Activated T-cell treated with anti-CD3 and anti-CD28 coated beads, Interleukin-2, amount 50 U/mL, for 72 hours (primary cell): ENCODE measurements around the gene FRMD8. TPM values are rescaled to one million over a fixed set of nuclear protein-coding genes. Genes with fewer than 3 reads are reported as not detected.

Experiments
- ATAC-seq, 2 donors: fragments of 150-1000 bp; cut with Tn5 transposase; replicated peaks in 1 of 2; 2 replicates each; pipeline ENCODE4 v1.10.0; 2021; ENCODE audit warnings: moderate library complexity in 2 of 2, mild to moderate bottlenecking in 1 of 2
- DNase-seq, 2 donors: peaks; one replicate each; pipeline ENCODE4 v3.0.0; 2021 to 2022; ENCODE audit warnings: mixed read lengths in 1 of 2
- H3K27ac Mint-ChIP-seq: one replicate; pipeline ENCODE4 v1.8.0; 2022; ENCODE audit warnings: mild to moderate bottlenecking, moderate library complexity, mixed read lengths
- H3K27me3 Mint-ChIP-seq: one replicate; pipeline ENCODE4 v1.8.0; 2022; ENCODE audit warnings: low read depth, mixed read lengths
- H3K36me3 Mint-ChIP-seq, 2 donors: one replicate each; pipeline ENCODE4 v1.8.0; 2022; ENCODE audit warnings: mixed read lengths in 2 of 2, mild to moderate bottlenecking in 1 of 2; ENCODE audit not compliant: insufficient read depth in 2 of 2
- H3K4me1 Mint-ChIP-seq: one replicate; pipeline ENCODE4 v1.8.0; 2022; ENCODE audit warnings: low read depth, mixed read lengths
- H3K4me3 Mint-ChIP-seq, 2 donors: one replicate each; pipeline ENCODE4 v1.8.0; 2022; ENCODE audit warnings: mild to moderate bottlenecking in 2 of 2, mixed read lengths in 2 of 2, moderate library complexity in 2 of 2
- H3K9me3 Mint-ChIP-seq, 2 donors: one replicate each; pipeline ENCODE4 v1.8.0; 2022; ENCODE audit warnings: mixed read lengths in 2 of 2
- total RNA-seq, 2 donors: library from RNA; stranded (reverse); gene quantifications; one replicate each; pipeline ENCODE4 v1.2.3, GENCODE V29; 2022

FRMD8 gene, protein sequence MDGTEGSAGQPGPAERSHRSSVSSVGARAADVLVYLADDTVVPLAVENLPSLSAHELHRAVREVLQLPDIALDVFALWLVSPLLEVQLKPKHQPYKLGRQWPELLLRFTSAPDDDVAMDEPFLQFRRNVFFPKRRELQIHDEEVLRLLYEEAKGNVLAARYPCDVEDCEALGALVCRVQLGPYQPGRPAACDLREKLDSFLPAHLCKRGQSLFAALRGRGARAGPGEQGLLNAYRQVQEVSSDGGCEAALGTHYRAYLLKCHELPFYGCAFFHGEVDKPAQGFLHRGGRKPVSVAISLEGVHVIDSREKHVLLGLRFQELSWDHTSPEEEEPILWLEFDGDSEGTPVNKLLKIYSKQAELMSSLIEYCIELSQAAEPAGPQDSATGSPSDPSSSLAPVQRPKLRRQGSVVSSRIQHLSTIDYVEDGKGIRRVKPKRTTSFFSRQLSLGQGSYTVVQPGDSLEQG
- 10 to 100 TPM; 43.5 to 47.2 TPM for total RNA-seq

DNA sequence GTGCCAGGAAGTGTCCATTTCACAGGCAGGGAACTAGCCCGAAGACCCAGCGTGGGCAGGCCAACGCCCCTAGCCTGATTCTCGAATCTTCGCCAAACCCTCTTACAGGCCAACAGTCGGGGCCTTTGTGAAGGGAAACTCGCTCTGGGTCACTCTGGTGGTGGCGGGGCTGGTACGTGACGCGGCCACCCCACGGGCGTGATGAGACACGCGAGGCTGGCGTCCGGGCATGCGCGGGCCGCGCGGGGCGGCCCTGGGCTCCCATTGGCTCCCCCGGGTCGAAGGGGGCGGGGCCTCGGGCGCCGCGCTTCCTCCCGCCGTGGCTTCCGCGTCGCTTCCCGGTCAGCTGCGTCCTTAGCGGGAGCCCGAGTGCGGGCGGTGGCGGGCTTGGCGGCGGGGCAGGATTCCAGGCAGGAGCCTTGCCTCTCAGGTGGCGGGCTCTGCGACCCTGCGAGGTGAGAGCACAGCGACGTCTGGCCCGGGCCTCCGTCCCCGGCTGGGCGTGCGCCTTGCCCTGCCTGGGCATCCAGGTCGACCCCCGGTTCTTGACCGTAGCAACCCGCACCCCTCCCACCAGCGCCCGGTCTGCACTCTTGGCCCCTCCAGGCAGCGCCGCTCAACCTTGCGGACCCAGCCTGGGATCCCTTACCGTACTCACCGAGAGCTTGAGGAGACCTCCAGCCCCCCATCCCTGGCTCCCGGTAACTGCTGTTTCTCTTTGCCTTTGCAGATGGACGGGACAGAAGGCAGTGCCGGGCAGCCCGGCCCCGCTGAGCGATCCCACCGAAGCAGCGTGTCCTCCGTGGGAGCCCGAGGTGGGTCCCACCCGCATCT lies at the start of gene FRMD8:
Gene FRMD8 (plus strand): TSS at position 331 of the 834 bp plus-strand sequence. CDS start 400 bp downstream, at position 731.
- peak within 1 kb of the TSS; percentile 85 for H3K27ac Mint-ChIP-seq

DNA sequence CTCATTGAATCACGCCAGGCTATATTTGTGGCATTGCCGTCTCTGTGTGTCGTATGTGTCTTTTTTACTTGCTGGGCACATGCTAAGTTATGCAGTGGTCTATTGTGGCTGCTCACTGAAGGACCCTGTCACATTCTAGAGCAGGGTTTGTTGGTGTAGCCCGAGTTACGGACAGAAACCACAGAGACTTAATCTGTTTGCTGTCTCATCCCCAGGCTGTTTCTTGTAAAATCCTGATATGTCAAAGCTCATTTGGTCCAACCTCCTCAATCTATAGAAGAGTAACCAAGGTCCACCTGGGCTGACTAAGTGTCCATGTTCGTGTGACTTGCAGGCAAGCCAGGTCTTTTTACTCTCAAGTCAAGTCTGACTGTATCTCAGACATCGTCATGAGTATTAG lies 47.8 kb upstream of the FRMD8 start:
- Mint-ChIP-seq H3K27me3 (no peaks in the 10 kb centered on the region), H3K9me3 (no peaks in the 10 kb centered on the region), H3K27ac (peak overlapping the region; percentile 27), H3K36me3 (peaks cover 14 to 18% of the 10 kb centered on the region in 2 donors), H3K4me1 (peaks cover 46% of the 10 kb centered on the region), H3K4me3 (no peak overlapping the region)
- ATAC-seq = no peak
- DNase-seq = no peak

More for the DNA sequence above, at the start of gene FRMD8:
- H3K27me3 Mint-ChIP-seq = no peaks in the 10 kb centered on the region
- peaks cover 76% of the 10 kb centered on the region for H3K4me1 Mint-ChIP-seq
- peak; percentile 44 to 58 for ATAC-seq
- H3K9me3 Mint-ChIP-seq = no peaks in the 10 kb centered on the region
- peaks cover 0 to 4% of the 10 kb centered on the region in 2 donors for H3K36me3 Mint-ChIP-seq
- DNase-seq = peak; percentile 88 to 97
- H3K4me3 Mint-ChIP-seq = peak within 1 kb of the TSS; percentile 84 to 97

DNA sequence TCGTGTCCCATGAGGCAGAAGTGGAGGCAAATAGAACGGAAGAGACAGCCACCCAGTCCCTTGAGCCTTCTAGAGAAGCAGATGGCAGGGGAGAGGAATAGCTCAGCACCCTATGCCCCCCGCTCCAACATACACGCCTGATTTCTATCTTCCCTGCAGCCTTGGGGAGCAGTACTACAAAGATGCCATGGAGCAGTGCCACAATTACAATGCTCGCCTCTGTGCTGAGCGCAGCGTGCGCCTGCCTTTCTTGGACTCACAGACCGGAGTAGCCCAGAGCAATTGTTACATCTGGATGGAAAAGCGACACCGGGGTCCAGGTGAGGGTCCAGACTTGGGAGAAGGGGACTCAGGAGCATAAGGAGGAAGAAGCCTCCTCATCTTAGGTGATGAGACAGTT lies 46.2 kb upstream of the FRMD8 start:
- DNase-seq (no peak), ATAC-seq (no peak)
- Mint-ChIP-seq H3K4me1 (peaks cover 37% of the 10 kb centered on the region), H3K27me3 (no peaks in the 10 kb centered on the region), H3K27ac (peak overlapping the region; percentile 89), H3K36me3 (peaks cover 14 to 20% of the 10 kb centered on the region in 2 donors), H3K9me3 (no peaks in the 10 kb centered on the region), H3K4me3 (no peak overlapping the region)

GRCh38 chr11:65341856-65342255 lies 44.6 kb upstream of the FRMD8 start:
- Mint-ChIP-seq H3K36me3 (peaks cover 20 to 25% of the 10 kb centered on the region in 2 donors), H3K27me3 (no peaks in the 10 kb centered on the region), H3K27ac (no peak overlapping the region), H3K4me3 (no peak overlapping the region), H3K4me1 (peaks cover 23% of the 10 kb centered on the region), H3K9me3 (no peaks in the 10 kb centered on the region)
- ATAC-seq (no peak), DNase-seq (no peak)

DNA sequence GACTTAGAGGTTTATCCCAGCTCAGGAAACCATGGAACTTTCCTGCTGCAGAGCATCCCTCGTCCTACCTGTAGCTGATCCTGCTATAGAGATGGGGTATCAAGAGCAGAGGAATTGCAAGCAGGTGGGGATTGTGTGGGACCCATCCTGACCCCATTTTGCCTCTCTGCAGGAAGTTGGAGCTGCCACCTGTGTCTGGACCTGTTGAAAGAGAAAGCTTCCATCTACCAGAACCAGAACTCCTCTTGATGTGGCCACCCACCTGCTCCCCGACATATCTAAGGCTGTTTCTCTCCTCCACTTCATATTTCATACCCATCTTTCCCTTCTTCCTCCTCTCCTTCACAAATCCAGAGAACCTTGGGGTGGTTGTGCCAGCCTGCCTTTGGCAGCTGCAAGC lies 34.9 kb upstream of the FRMD8 start:
- Mint-ChIP-seq H3K4me3 (no peak overlapping the region), H3K27me3 (no peaks in the 10 kb centered on the region), H3K9me3 (no peaks in the 10 kb centered on the region), H3K36me3 (peaks cover 4 to 12% of the 10 kb centered on the region in 2 donors), H3K4me1 (peaks cover 7% of the 10 kb centered on the region), H3K27ac (no peak overlapping the region)
- DNase-seq (no peak), ATAC-seq (no peak)

DNA sequence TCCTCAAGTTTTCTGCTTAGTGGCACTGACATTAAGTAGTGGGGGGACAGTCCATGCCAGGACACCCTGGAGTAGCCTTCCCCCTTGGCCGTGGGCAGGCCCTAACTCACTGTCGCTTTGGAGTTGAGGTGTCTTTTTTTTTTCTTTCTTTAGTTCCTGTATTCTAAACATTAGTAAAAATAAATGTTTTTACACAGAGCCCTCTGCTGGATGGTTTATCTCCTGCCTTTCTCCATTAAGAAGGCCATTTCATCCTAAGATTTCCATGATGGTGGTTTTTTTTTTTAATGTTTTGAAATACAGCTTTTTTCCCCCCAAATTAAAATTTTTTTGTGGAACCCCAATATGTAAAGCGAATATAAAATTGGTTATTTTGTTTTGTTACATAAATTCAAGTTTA lies 33.7 kb upstream of the FRMD8 start:
- peaks cover 2 to 10% of the 10 kb centered on the region in 2 donors for H3K36me3 Mint-ChIP-seq
- H3K27me3 Mint-ChIP-seq = no peaks in the 10 kb centered on the region
- DNase-seq = no peak
- no peak for ATAC-seq
- H3K4me1 Mint-ChIP-seq = peaks cover 7% of the 10 kb centered on the region
- H3K27ac Mint-ChIP-seq = no peak overlapping the region
- no peaks in the 10 kb centered on the region for H3K9me3 Mint-ChIP-seq
- no peak overlapping the region for H3K4me3 Mint-ChIP-seq

- peak overlapping the region; percentile 46 to 49 for H3K4me3 Mint-ChIP-seq
- DNase-seq = no peak
- H3K4me1 Mint-ChIP-seq = peaks cover 7% of the 10 kb centered on the region
- peaks cover 2 to 9% of the 10 kb centered on the region in 2 donors for H3K36me3 Mint-ChIP-seq
- H3K27ac Mint-ChIP-seq = peak overlapping the region; percentile 81
- ATAC-seq = no peak
- H3K9me3 Mint-ChIP-seq = no peaks in the 10 kb centered on the region
- H3K27me3 Mint-ChIP-seq = no peaks in the 10 kb centered on the region
Observed at GRCh38 chr11:65353376-65353775, 33.1 kb upstream of the FRMD8 start.

DNA sequence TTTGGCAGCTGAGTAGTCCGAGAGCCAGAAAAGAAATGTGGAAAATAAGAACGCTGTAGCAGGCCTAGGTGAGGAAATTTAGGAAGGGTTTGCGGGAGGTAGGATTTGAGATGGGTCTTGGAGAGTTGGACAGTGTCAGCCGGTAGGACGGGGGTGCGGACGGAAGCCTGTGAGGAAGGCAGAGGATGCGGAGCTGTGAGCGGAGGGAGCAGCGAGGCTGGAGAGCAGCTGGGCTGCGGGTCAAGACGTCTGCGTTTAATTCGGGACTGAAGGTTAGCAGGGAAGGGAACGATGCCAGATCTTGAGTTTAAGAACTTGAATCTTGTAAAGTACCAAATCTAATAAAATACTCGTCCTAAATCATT lies 32.6 kb upstream of the FRMD8 start:
- peak overlapping the region; percentile 46 to 49 for H3K4me3 Mint-ChIP-seq
- H3K36me3 Mint-ChIP-seq = peaks cover 0 to 6% of the 10 kb centered on the region in 2 donors
- H3K27ac Mint-ChIP-seq = peak overlapping the region; percentile 81
- H3K9me3 Mint-ChIP-seq = no peaks in the 10 kb centered on the region
- DNase-seq (no peak), ATAC-seq (no peak)
- H3K27me3 Mint-ChIP-seq = no peaks in the 10 kb centered on the region
- peaks cover 7% of the 10 kb centered on the region for H3K4me1 Mint-ChIP-seq

GRCh38 chr11:65354265-65355012 lies 32.0 kb upstream of the FRMD8 start, which contains the start of gene TIGD3:
Gene TIGD3 (plus strand): TSS chr11:65354751. CDS start chr11:65355809, 1,058 bp downstream.
- peak; percentile 97 to 98 for ATAC-seq
- Mint-ChIP-seq H3K9me3 (no peaks in the 10 kb centered on the region), H3K27ac (peak within 1 kb of the TSS; percentile 81), H3K27me3 (no peaks in the 10 kb centered on the region), H3K4me3 (peak within 1 kb of the TSS; percentile 92 to 93), H3K4me1 (peaks cover 7% of the 10 kb centered on the region), H3K36me3 (peaks cover 0 to 5% of the 10 kb centered on the region in 2 donors)
- DNase-seq = peak; percentile 98

GRCh38 chr11:65355013-65355775 lies 31.2 kb upstream of the FRMD8 start:
- Mint-ChIP-seq H3K27ac (peak overlapping the region; percentile 72), H3K4me3 (peak overlapping the region; percentile 92 to 93), H3K9me3 (no peaks in the 10 kb centered on the region), H3K4me1 (peaks cover 7% of the 10 kb centered on the region), H3K36me3 (peaks cover 0 to 5% of the 10 kb centered on the region in 2 donors), H3K27me3 (no peaks in the 10 kb centered on the region)
- DNase-seq (peak; percentile 42 to 53), ATAC-seq (peak; percentile 26 to 34)

- no peak for DNase-seq
- H3K27me3 Mint-ChIP-seq = no peaks in the 10 kb centered on the region
- H3K4me1 Mint-ChIP-seq = peaks cover 7% of the 10 kb centered on the region
- H3K36me3 Mint-ChIP-seq = peaks cover 0 to 3% of the 10 kb centered on the region in 2 donors
- no peak for ATAC-seq
- H3K9me3 Mint-ChIP-seq = no peaks in the 10 kb centered on the region
- peak overlapping the region; percentile 72 for H3K27ac Mint-ChIP-seq
- peak overlapping the region; percentile 92 to 93 for H3K4me3 Mint-ChIP-seq
Observed at GRCh38 chr11:65355776-65356393, 30.6 kb upstream of the FRMD8 start.
